Activated T-helper 9 cell treated with anti-CD3 and anti-CD28 coated beads, Interleukin-2, amount 50 U/mL, for 16 hours (primary cell): ENCODE measurements around the gene PIK3CG.
"Not testable (repeated sequence)": the region's sequence is repeated elsewhere in the genome, so short reads cannot be mapped to it uniquely, and the experiment has no call there.

Experiments
- DNase-seq: peaks from one replicate; pipeline ENCODE4 v3.0.0-alpha.2; 2020; ENCODE audit warnings: low read depth

The PIK3CG gene

DNA sequence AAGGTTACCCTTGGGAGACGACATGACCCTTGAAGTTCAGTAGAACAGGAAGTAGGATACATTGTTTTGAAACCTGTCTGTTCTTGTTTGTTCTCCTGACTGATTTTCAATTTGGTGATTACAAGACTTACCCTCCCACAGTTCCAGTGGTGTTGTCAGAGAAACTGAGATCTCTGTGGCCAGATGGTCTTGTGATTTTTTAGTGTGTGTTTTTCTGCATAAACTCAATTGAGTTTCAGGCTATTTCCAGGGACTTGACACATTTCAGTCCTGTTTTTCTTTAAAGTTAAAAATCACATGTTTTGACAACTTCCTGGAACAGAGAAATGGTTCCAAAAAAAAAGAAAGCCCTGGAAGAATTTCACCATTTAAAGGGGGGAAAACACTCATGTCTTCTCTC, 22.3 kb downstream of the PIK3CG start:
- no peak for DNase-seq

GRCh38 chr7:106888204-106888603, 23.1 kb downstream of the PIK3CG start:
- no peak for DNase-seq

DNA sequence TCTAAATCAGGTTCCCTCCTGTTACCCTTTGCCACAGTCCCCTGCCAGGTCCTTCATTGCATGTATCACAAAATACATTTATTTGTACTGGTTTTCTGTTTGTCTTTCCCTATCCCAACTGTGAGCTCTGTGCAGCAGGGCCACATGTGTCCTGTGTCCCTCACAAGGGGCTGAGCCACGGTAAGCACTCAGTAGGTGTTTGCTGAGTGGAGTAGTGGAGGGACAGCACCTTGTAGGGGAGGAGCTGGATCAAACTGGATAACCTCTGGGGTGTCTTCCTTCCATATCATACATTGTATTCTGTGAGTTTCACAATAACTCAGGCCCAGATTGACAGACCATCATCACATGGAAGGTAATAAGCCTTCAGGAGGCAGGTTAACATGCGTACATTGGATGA, 25.9 kb downstream of the PIK3CG start:
- no peak for DNase-seq

DNA sequence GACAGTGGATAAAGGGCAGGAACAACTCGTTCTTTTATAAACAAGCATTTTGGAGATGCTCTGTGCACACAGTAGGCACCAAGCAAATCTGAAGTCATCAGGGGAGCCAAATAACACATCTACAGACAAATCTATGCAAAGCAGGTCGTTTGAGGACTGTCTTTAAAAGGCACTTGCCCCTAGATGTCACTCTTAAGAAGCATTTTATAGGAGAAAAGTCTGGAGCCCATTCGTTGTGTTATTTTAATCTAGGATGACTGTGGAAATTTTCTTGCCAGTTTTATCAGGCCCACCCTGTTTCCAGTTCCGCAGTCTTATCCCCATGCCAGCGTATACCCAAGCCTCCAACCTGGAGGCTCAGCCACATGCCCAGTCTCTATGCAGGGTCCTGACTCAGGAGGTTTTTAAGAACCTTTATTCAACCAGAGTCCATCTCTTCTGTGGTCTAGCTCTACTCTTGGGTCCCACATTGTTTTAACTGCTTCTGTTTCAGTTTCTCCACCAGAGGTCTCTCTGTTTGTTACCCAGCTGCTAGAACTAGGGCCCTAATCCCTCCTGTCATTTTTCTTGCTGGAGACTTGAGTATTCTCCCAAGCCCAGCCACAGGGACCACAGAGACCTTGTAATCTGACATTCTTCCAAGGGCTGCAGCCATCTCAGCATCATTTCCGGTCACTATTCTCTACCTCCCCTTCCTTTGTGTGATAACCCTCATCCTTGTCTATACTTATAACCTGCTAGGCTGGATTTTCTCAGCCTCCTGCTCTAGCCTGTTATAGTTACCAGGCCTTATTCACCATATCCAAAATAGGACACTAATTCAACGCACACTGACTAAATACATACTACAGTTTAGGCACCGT, 26.7 kb downstream of the PIK3CG start:
- DNase-seq, result no peak

GRCh38 chr7:106893591-106893990, 28.5 kb downstream of the PIK3CG start:
- DNase-seq, result no peak

DNA sequence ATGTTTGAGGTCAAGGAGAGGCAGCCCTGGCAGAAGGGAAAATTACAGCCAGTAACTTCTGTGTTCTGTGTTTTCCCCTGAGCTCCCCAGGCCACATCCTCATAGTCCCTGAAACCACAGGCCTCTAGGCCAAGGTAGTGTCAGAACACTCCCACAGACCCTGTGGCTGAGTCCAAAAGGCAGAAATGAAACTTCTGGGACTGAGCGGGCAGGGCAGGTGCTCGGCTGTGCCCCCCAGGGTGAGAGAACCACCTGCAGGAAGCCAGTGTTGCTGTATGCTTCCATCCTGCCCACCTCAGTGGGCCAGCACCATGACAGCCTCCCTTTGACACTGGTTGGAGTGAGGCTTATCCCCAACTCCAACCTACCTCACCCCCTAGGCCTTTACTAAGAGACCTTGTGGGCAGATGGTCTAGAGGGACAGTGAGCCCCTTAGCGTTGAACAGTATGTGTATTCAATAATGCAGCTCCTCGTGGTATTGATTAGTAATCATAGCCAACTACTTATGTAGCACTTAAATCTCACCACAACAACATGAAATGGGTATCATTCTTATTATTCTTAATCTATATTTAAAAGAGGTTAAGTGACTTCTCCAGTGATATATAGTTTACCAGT, 30.3 kb downstream of the PIK3CG start:
- no peak for DNase-seq

- DNase-seq, result no peak
These were observed 31.1 kb downstream of the PIK3CG start for GRCh38 chr7:106896231-106896630.

DNA sequence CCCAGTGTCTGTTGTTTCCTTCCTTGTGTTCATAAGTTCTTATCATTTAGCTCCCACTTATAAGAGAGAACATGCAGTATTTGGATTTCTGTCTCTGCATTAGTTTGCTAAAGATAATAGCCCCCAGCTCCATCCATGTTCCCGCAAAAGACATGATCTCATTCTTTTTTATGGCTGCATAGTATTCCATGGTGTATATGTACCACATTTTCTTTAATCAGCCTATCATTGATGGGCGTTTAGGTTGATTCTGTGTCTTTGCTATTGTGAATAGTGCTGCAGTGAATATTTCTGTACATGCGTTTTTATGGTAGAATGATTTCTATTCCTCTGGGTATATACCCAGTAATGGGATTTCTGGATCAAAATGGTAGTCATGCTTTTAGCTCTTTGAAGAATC, 32.5 kb downstream of the PIK3CG start:
- not testable (repeated sequence) for DNase-seq

DNA sequence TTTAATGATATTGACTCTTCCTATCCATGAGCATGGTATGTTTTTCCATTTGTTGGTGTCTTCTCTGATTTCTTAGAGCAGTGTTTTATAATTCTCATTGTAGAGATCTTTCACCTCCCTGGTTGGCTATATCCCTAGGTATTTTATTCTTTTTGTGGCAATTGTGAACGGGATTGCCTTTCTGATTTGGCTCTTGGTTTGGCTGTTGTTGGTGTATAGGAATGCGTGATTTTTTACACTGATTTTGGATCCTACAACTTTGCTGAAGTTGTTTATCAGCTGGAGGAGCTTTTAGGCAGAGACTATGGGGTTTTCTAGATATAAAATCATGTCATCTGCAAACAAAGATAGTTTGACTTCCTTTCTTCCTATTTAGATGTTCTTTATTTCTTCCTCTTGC, 33.9 kb downstream of the PIK3CG start:
- not testable (repeated sequence) for DNase-seq

DNA sequence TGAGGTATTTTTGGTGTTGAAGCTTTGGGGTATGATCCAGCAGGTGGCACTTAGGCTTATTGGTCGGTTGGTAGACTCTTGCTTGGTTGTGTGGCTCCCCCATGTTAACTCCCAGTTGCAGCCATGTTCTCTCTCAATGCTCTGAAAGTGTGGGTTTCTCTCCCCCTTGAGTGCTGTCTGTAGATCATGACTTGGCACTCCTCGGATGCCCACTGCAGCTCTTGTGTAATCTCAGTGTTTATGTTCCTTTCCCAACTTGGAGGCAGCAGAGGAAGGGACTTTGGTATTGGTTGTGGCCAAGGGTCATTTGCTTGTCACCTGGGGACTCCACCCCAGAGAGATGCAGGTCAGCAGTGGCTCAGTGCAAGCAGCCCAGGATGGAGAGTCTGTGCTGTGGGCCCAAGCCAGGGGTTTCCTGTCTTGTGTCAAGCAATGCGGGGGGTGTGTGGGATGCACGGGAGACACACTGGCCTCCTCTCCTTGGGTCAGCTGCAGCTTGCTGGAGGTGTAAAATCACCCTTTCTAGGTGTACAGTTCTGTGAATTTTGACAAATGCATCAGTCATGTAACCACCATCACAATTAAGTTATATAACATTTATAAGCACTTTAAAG, 36.9 kb downstream of the PIK3CG start:
- DNase-seq, result no peak

DNA sequence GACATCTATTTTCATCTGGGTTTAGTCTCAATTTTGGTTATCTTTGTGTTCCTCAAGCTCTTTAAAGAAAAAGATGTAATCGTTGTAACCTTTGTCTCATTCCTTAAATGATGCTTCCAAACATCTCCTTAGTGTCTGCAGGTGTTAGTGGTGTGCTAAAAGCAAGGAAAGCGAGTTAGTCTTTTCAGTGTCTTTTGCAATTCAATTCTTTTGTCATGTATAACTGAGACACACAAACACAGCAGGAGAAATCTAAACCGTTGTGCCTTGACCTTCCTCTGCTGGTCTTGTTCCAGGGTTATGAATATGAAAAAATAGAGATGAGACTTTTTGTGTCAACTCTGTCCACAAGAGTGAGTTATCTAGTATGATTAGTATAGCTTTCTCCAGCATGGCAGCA, 40.7 kb downstream of the PIK3CG start:
- DNase-seq, result no peak

- DNase-seq, result no peak
These were observed 46.9 kb downstream of the PIK3CG start for GRCh38 chr7:106911959-106912358.

DNA sequence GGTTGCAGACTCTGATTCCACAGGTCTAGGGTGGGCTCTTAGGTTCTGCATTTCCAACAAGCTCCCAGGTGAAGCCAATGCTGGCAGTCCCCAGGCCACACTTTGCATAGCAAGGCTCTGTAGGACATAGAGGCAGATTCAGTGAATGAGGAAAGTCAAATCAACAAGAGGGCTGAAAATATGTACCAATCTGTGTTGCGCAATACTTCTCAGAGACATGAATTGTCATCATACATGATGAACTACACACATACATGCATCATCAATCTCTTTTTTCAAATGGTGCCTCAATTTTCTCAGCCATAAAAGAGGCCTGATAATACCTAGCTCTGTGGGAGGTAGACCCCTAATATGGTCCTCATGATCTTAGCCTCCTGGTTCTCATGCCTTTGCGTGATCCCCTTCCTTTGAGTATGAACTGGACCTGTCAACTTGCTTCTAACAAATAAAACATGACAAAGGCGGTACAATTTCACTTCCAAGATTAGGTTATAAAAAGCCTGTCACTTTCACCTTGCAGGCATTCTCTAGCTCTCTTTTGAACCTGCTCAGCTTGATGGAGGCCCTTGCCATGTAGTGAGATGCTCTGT, 49.0 kb downstream of the PIK3CG start:
- DNase-seq, result no peak

- DNase-seq, result no peak
These were observed 50.3 kb downstream of the PIK3CG start for GRCh38 chr7:106915407-106915806.

GRCh38 chr7:106915873-106916272, 50.8 kb downstream of the PIK3CG start:
- DNase-seq, result no peak

DNA sequence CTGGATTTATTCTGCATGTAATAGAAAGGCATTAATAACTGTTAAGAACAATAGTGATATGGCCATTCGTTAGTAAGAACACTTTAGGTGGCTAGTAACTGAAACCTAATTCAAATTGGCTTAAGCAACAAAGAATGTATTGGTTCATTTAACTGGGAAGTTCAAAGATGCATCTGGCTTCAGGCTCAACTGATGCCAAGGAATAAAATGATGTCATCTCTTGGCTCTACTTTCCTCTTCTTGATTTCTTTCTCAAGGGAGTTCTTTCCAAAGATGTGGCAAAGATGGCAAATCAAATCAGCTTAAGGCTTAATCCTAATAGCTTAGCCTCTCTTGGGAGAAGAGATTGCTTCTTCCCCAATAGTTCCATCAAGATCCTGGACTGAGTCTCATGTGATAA, 51.6 kb downstream of the PIK3CG start:
- DNase-seq, result no peak

GRCh38 chr7:106918991-106919390, 53.9 kb downstream of the PIK3CG start:
- no peak for DNase-seq

DNA sequence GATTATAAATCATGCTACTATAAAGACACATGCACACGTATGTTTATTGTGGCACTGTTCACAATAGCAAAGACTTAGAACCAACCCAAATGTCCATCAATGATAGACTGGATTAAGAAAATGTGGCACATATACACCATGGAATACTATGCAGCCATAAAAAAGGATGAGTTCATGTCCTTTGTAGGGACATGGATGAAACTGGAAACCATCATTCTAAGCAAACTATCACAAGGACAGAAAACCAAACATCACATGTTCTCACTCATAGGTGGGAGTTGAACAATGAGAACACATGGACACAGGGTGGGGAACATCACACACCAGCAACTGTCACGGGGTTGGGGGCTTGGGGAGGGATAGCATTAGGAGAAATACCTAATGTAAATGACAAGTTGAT, 59.4 kb downstream of the PIK3CG start:
- DNase-seq, result not testable (repeated sequence)

DNA sequence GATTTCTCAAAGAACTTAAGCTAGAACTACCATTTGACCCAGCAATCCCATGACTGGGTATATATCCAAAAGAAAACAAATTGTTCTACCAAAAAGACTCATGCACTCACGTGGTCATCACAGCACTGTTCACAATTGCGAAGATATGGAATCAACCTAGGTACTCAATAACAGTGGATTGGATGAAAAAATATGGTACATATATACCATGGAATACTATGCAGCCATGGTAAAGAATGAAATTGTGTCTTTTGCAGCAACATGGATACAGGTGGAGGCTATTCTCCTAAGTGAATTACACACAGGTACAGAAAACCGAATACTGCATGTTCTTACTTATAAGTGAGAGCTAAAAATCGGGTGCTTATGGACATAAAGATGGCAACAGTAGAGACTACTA, 61.8 kb downstream of the PIK3CG start:
- DNase-seq, result no peak

GRCh38 chr7:106927536-106927935, 62.5 kb downstream of the PIK3CG start:
- no peak for DNase-seq

DNA sequence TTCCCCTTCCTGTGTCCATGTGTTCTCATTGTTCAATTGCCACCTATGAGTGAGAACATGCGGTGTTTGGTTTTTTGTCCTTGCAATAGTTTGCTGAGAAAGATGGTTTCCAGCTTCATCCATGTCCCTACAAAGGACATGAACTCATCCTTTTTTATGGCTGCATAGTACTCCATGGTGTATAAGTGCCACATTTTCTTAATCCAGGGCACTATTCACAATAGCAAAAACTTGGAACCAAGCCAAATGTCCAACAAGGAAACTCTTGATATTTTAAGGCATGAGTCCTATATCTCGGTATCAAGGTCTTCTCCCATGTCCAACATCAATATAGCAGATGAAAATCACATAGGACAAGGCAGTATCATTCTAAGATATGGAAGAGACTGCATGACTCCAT, 64.5 kb downstream of the PIK3CG start:
- not testable (repeated sequence) for DNase-seq

DNA sequence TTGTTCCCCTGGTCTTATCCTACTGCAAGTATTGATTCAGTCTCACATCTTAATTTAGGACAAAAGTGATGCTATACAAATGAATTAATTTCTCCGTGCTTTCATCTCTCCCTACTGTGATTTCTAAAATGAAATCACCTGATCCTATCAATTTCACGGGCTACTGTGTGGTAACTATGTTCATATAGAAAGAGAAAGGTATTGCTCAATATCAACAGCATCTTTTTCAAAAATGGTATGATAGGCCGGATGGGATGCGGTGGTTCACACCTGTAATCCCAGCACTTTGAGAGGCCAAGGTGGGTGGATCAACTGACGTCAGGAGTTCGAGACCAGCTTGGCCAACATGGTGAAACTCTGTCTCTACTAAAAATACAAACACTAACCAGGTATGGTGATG, 71.2 kb downstream of the PIK3CG start:
- DNase-seq, result no peak

DNA sequence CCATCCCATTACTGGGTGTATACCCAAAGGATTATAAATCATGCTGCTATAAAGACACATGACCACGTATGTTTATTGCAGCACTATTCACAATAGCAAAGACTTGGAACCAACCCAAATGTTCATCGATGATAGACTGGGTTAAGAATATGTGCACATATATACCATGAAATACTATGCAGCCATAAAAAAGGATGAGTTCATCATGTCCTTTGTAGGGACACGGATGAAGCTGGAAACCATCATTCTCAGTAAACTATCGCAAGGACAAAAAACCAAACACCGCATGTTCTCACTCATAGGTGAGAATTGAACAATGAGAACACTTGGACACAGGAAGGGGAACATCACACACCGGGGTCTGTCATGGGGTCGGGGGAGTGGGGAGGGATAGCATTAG, 73.0 kb downstream of the PIK3CG start:
- not testable (repeated sequence) for DNase-seq
